Adrenal gland (tissue), 12 donors: ENCODE results near the gene AMZ2. TPM values are rescaled to one million over a fixed set of nuclear protein-coding genes. Genes with fewer than 3 reads are reported as not detected.

Experiments used
- DNase-seq, 7 donors: peaks; one replicate each; pipeline ENCODE4 v3.0.0-alpha.2; 2019 to 2020
- H3K27ac ChIP-seq, 5 donors: fragments of 200-600 bp; sonication (generic) in 4 of 5; 1 replicate in 3 of 5; 2 replicates in 2 of 5; pipeline versions ENCODE4 v1.5.1 to v1.8.0; 2016 to 2020; ENCODE audit warnings: mild to moderate bottlenecking in 1 of 5
- H3K27me3 ChIP-seq: fragments of 200-600 bp; 2 replicates; pipeline ENCODE4 v1.8.0; 2021
- H3K36me3 ChIP-seq, 2 donors: fragments of 200-600 bp; replicated peaks in 1 of 2; 1 replicate in 1 of 2; 2 replicates in 1 of 2; pipeline versions ENCODE4 v1.5.1 to v1.8.0; 2018 to 2022
- H3K4me1 ChIP-seq, 2 donors: fragments of 200-600 bp; replicated peaks in 1 of 2; 1 replicate in 1 of 2; 2 replicates in 1 of 2; pipeline versions ENCODE4 v1.5.1 to v1.8.0; 2018 to 2021
- H3K4me3 ChIP-seq, 4 donors: fragments of 200-600 bp; sonication (generic) in 3 of 4; one replicate each; pipeline ENCODE4 v1.5.1; 2016 to 2018
- H3K9me3 ChIP-seq, 3 donors: fragments of 200-600 bp; sonication (generic) in 1 of 3; replicated peaks in 1 of 3; 1 replicate in 2 of 3; 2 replicates in 1 of 3; pipeline versions ENCODE4 v1.5.1 to v1.8.0; 2016 to 2021
- POLR2A ChIP-seq, 2 donors: fragments of 450-650 bp; IDR thresholded peaks; one replicate each; pipeline ENCODE4 v1.6.1; 2017; ENCODE audit warnings: antibody characterized with exemption in 2 of 2, mild to moderate bottlenecking in 2 of 2, moderate library complexity in 1 of 2
- WGBS, 4 donors: extraction: QIAGEN DNeasy Blood & Tissue Kit in 2 of 4; methylation state at CpG; one replicate each; pipeline versions ENCODE4 v1.1.5 to v1.1.7; 2013 to 2017; 5-methylcytosine and 5-hydroxymethylcytosine counted together
- intact Hi-C, 2 donors: fragments of 100-400 bp; cut with DNase I; formaldehyde crosslinking; loops; one replicate each; pipeline versions ENCODE4 v1.14.1 to v1.15.0; 2022 to 2023
- polyA plus RNA-seq, 3 donors: library from polyadenylated mRNA; stranded (reverse); fragments of 200-250 nt in 2 of 3; fragments of 350-450 nt in 1 of 3; fragmentation: Illumina TruSeq in 1 of 3; extraction: RNeasy Lipid Tissue Mini Kit (QIAGEN cat#74804) in 1 of 3; gene quantifications; one replicate each; pipeline ENCODE4 v1.2.3, GENCODE V29; 2013 to 2014
- total RNA-seq, 9 donors: library from RNA; depleted of rRNA in 4 of 9; stranded (reverse); fragments of >200 nt in 4 of 9; fragments of 120-200 nt in 1 of 9; fragmentation: NEBNext Ultra II Directional in 1 of 9; extraction: Animal tissue kit (Norgen Biotek cat#: 25700) in 1 of 9; gene quantifications; one replicate each; pipeline versions ENCODE4 v1.1.0 to v1.2.4, GENCODE V29; 2013 to 2023
- TF ChIP-seq, protein P1 (sequence below), 6 experiments: fragments of 450-650 bp in 4 of 6; fragments of 200-600 bp in 2 of 6; sonication (generic) in 1 of 6; IDR thresholded peaks; 1 replicate in 5 of 6; 2 replicates in 1 of 6; pipeline versions ENCODE4 v1.5.1 to v1.8.0; 2016 to 2021; ENCODE audit warnings: antibody characterized with exemption in 6 of 6, mild to moderate bottlenecking in 2 of 6, moderate library complexity in 1 of 6
- donor health status: healthy with polysubstance abuse.
- donor health status: Bipolar disorder and iron deficiency.
- donor health status: DM: yes; HTN: yes; CAD: no.
- donor health status: DM: no; HTN: no; CAD: no.
- donor health status: DM: no; HTN: no; CAD: no.
- donor health status: DM: yes; HTN: yes; CAD: no.

AMZ2 gene
- total and polyA plus RNA-seq, 12 donors: 55.5 to 135 (median 83.1) TPM

GRCh38 chr17:68288804-68289203 lies 41.0 kb downstream of the AMZ2 start:
- Histone ChIP-seq H3K4me1 (peaks cover 13 to 24% of the 10 kb centered on the region in 2 donors), H3K27ac (peak overlapping the region in 2 of 5 donors; percentile 34 to 55), H3K9me3 (no peaks in the 10 kb centered on the region), H3K36me3 (no peaks in the 10 kb centered on the region), H3K27me3 (no peaks in the 10 kb centered on the region), H3K4me3 (no peak overlapping the region)
- 77 to 88% (median 82%) methylated on average over 7 of the region's 7 CpGs for WGBS, 4 donors
- peak in 1 of 7 donors; percentile 24 for DNase-seq
- intact Hi-C loops: no loop called here
- no peak for TF ChIP-seq POLR2A (IDR thresholded peaks at IDR 0.05)
- TF ChIP-seq, protein P1, sequence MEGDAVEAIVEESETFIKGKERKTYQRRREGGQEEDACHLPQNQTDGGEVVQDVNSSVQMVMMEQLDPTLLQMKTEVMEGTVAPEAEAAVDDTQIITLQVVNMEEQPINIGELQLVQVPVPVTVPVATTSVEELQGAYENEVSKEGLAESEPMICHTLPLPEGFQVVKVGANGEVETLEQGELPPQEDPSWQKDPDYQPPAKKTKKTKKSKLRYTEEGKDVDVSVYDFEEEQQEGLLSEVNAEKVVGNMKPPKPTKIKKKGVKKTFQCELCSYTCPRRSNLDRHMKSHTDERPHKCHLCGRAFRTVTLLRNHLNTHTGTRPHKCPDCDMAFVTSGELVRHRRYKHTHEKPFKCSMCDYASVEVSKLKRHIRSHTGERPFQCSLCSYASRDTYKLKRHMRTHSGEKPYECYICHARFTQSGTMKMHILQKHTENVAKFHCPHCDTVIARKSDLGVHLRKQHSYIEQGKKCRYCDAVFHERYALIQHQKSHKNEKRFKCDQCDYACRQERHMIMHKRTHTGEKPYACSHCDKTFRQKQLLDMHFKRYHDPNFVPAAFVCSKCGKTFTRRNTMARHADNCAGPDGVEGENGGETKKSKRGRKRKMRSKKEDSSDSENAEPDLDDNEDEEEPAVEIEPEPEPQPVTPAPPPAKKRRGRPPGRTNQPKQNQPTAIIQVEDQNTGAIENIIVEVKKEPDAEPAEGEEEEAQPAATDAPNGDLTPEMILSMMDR (IDR thresholded peaks at IDR 0.05): no peak

- Histone ChIP-seq H3K4me1 (peaks cover 13 to 24% of the 10 kb centered on the region in 2 donors), H3K27ac (peak overlapping the region in 2 of 5 donors; percentile 49 to 88), H3K9me3 (no peaks in the 10 kb centered on the region), H3K36me3 (no peaks in the 10 kb centered on the region), H3K4me3 (no peak overlapping the region), H3K27me3 (no peaks in the 10 kb centered on the region)
- 73 to 82% (median 75%) methylated on average over 7 of the region's 7 CpGs for WGBS, 4 donors
- intact Hi-C loops: no loop called here
- DNase-seq: no peak
- TF ChIP-seq, protein P1 (IDR thresholded peaks at IDR 0.05): no peak
- TF ChIP-seq POLR2A (IDR thresholded peaks at IDR 0.05): no peak
Measured at GRCh38 chr17:68289473-68289872, 41.6 kb downstream of the AMZ2 start.

- Histone ChIP-seq H3K27me3 (no peaks in the 10 kb centered on the region), H3K4me1 (peaks cover 13 to 24% of the 10 kb centered on the region in 2 donors), H3K4me3 (peak overlapping the region in 1 of 4 donors; percentile 83), H3K9me3 (no peaks in the 10 kb centered on the region), H3K36me3 (no peaks in the 10 kb centered on the region), H3K27ac (peak overlapping the region in 3 of 5 donors; percentile 26 to 88 (median 49))
- intact Hi-C loops: loop anchor here in 1 of 2 donors (10.0 kb wide), 1 partner anchor 95 kb away; no protein-coding TSS in a partner anchor
- DNase-seq: no peak
- no peak for TF ChIP-seq POLR2A (IDR thresholded peaks at IDR 0.05)
- TF ChIP-seq, protein P1 (IDR thresholded peaks at IDR 0.05): no peak
- WGBS, 4 donors: 20 to 26% (median 22%) methylated on average over 6 to 9 of the region's 9 CpGs
Measured at GRCh38 chr17:68289936-68290267, 42.1 kb downstream of the AMZ2 start.

DNA sequence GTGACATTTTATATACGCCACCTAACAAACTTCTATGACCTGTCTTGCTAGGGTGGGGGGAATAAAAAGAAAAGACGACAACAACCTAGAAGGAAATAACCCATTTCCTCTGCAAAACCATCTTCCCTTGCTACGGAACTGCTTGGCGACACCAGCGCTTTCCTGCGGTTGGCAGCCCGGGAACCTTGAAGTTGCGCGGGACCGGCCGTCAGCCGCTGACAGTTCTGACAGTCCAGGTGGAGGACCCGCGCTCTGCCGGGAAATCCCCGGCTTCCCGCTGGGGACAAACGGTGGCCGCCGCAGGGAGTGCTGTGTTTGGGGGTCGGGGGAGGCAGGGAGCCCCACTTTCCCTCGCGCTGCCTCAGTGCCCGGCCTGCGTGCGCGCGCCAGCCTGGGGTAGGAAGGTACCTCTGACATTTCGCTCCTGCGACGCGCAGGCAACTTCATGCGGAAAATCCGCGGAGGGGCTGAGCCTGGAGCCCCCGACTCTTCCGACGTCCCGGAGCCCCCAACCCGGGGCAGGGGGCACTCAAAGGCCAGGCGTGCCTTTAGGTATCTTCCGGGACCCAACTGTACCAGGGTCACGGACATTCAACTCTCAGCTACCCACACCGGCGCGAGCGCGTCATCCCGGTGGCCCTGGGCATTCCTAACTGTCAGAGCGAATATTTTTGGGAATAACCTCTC lies 42.6 kb downstream of the AMZ2 start:
- Histone ChIP-seq H3K4me3 (peak overlapping the region in 2 of 4 donors; percentile 33 to 83), H3K4me1 (peaks cover 13 to 24% of the 10 kb centered on the region in 2 donors), H3K9me3 (no peaks in the 10 kb centered on the region), H3K36me3 (no peaks in the 10 kb centered on the region), H3K27ac (peak overlapping the region in 3 of 5 donors; percentile 49 to 88 (median 57)), H3K27me3 (no peaks in the 10 kb centered on the region)
- no peak for TF ChIP-seq POLR2A (IDR thresholded peaks at IDR 0.05)
- TF ChIP-seq, protein P1 (IDR thresholded peaks at IDR 0.05): no peak
- 1 to 2% (median 2%) methylated on average over 27 to 50 of the region's 50 CpGs for WGBS, 4 donors
- intact Hi-C loops: loop anchor here in 1 of 2 donors (10.0 kb wide), 1 partner anchor 94 kb away; no protein-coding TSS in a partner anchor
- peak in 6 of 7 donors; percentile 27 to 59 (median 46) for DNase-seq
